Coronary artery (tissue), 2 donors: ENCODE data around the gene CISTR.

ENCODE experiments used
- DNase-seq: peaks from one replicate; pipeline ENCODE4 v3.0.0-alpha.2; 2017; ENCODE audit warnings: low spot score
- H3K27ac ChIP-seq, 2 donors: fragments of 200-600 bp; sonication (generic); one replicate each; pipeline ENCODE4 v1.5.1; 2016 to 2019
- H3K4me3 ChIP-seq: fragments of 200-600 bp; sonication (generic); 2 replicates; pipeline ENCODE4 v1.5.1; 2016; ENCODE audit warnings: mild to moderate bottlenecking, moderate library complexity
- TF ChIP-seq, protein P1 (sequence below): fragments of 200-600 bp; sonication (generic); IDR thresholded peaks from one replicate; pipeline ENCODE4 v1.5.1; 2019; ENCODE audit warnings: antibody characterized with exemption

CISTR gene

DNA sequence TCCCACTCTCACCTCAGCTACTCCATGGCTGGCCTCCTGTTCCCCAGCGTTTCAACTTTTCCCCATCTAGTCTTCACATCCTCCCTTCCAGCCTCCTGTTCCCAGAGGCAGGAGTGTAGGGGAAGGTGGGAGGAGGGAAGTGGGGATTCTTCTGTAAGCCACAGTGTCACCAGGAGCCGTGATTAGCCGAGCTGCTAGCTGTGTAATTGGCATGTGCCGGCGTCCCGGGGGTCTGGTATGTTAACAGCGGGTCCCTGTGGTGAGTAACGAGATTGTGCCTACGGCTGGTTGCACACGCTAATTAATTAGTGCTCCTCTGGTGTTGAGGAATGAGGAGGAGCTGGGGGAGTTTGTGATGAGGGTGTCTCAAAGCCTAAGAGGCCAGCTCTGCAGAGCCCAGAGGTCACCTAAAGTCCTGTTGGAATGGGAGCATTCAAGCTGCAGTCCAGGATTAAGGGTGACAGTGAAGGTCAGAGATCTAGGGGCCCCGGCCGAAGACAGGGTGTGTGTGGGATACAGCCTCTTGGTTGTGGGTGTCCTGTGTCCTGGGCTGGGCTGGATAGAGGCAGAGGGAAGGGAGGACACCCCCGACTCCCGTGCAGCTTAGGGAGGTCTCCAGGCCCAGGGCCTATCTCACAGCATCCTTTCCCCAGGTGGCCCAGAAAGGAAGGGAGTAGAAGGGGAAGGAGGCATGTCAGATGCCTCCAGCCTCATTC is 14.5 kb downstream of the CISTR start:
- no peak for DNase-seq
- no peak overlapping the region for H3K4me3 ChIP-seq
- TF ChIP-seq, protein P1, sequence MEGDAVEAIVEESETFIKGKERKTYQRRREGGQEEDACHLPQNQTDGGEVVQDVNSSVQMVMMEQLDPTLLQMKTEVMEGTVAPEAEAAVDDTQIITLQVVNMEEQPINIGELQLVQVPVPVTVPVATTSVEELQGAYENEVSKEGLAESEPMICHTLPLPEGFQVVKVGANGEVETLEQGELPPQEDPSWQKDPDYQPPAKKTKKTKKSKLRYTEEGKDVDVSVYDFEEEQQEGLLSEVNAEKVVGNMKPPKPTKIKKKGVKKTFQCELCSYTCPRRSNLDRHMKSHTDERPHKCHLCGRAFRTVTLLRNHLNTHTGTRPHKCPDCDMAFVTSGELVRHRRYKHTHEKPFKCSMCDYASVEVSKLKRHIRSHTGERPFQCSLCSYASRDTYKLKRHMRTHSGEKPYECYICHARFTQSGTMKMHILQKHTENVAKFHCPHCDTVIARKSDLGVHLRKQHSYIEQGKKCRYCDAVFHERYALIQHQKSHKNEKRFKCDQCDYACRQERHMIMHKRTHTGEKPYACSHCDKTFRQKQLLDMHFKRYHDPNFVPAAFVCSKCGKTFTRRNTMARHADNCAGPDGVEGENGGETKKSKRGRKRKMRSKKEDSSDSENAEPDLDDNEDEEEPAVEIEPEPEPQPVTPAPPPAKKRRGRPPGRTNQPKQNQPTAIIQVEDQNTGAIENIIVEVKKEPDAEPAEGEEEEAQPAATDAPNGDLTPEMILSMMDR: no peak
- no peak overlapping the region for H3K27ac ChIP-seq

DNA sequence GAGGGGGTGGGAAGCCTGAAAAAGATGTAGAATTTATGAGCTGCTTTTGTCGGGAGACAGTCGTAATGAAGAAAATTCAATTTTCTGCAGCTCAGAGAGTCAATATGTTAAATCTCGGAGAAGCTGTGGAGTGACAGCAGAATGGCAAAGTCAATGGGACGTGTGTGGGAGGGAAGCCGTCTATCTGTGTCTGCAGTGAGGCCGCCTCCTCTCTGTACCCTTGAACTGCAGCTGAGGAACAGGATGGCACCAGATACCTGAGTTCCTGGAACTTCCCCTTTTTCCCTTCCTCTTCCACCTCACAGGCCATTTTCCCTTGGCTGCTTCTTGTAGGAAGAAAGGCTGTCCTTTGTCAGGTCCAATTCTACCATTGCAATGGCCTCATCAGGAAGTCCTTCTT is 15.2 kb downstream of the CISTR start:
- Histone ChIP-seq H3K27ac (no peak overlapping the region), H3K4me3 (no peak overlapping the region)
- no peak for DNase-seq
- TF ChIP-seq, protein P1: no peak

DNA sequence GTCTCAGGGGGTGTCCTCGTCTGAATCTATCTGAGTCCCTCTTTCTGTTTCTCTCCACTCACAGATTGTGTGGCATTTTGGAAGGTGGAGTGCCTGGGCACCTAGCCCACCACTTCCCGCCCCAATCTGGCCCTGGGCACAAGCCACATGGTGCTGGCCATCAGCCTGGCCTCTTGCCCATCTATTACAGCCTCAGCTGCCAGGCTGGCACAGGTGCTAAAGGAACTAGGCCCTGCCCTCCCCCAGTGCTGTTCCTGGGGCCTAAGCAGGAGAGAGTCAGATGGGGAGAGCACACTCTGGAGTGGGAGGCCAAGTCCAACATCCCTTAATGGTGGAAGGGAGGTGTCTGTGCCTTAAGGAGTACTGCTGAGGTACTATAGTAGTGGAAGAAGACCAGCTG is 16.2 kb downstream of the CISTR start:
- TF ChIP-seq, protein P1: no peak
- no peak for DNase-seq

DNA sequence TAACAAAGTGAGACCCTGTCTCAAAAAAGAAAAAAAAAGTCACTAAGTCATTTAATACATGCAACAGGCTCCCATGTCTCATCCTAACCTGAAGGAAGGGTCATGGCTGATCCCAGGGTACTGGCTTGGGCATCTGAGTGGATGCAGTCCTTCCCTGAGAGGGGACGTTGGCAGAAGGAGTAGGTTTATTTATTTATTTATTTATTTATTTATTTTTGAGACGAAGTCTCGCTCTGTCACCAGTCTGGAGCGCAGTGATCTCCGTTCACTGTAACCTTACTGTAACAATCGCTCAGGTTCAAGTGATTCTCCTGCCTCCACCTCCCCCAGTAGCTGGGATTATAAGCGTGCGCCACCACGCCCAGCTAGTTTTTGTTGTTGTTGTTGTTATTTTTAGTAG is 17.4 kb downstream of the CISTR start:
- TF ChIP-seq, protein P1: no peak
- H3K27ac ChIP-seq: no peak overlapping the region
- no peak overlapping the region for H3K4me3 ChIP-seq
- no peak for DNase-seq

More for the DNA sequence above, 16.2 kb downstream of the CISTR start:
- no peak overlapping the region for H3K4me3 ChIP-seq
- no peak overlapping the region for H3K27ac ChIP-seq

DNA sequence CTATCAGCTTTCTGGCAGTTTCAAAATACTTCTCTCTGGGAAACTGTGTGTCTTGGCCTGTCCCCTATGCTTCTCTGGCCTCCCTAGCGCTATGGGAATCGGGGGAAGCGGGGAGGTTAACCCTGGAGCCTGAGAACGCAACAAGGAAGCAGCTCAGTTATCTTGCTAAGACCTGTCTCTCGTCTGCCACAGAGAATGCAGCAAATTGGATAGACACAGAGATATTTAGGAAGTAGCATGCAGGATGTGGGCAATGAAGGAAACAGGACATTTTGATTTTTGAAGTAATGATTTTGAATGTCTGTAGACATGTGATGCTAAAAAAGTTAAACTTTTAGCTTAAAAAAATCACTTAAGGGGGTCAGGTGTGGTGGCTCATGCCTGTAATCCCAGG is 18.0 kb downstream of the CISTR start:
- H3K4me3 ChIP-seq: no peak overlapping the region
- H3K27ac ChIP-seq: peak overlapping the region in 1 of 2 donors; percentile 15
- TF ChIP-seq, protein P1: no peak
- no peak for DNase-seq

DNA sequence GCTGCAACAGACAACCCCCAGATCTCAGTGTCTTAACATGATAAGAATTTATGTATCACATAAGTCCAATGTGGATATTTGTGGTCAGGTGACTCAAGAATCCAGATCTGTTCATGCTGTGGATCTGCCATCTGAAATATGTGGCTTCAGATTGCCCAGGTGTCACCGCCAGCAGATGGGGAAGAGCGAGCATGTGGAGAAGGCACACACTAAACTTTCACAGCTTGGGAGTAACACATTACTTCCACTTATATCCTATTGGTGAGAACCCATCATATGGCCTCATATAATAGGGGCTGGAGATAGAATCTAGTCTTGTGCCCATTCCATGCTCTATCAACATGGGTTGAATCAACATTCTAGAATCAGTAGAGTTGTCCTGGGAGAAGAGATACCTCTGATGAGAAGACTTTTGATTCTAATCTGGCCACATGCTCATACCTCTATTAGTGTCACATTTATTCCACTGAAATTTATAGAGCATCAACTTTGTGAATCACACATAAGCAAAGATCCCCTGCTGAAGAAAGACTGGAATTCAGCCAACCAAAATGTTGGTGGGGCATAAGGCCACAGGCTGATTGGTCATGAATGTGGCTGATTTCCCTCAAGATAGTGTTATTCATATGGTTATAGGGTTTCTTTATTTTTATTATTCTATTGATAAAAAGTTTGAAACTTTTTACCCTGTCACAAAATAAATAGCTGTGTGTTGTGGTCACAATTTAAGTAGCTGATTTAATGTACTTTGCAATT is 18.6 kb downstream of the CISTR start:
- no peak for DNase-seq
- TF ChIP-seq, protein P1: no peak
- peak overlapping the region in 1 of 2 donors; percentile 18 for H3K27ac ChIP-seq
- no peak overlapping the region for H3K4me3 ChIP-seq

DNA sequence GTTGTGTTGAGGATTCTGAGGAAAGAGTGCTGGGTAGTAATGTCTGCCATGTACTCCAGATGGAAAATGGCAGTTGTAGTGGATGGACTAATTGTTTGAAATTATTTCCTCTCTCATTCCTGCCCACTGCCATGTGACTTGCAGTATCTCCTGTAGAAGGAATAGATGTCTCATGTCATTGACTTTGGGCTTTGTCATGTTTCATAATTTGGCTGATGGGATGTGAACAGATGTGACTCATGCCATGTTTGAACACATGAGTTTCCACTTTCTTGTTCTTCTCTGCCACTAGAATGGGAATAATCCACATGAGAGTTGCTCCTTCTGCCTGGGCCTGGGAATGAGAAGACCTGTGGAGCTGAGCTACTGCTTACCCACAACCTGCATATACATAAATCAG is 22.1 kb downstream of the CISTR start:
- Histone ChIP-seq H3K27ac (no peak overlapping the region), H3K4me3 (no peak overlapping the region)
- TF ChIP-seq, protein P1: no peak
- no peak for DNase-seq
